A549 treated with CORT108297 at 1 μM for 4 hours (cell line): ENCODE measurements around the gene HAUS3. TPM values are rescaled to one million over a fixed set of nuclear protein-coding genes. Genes with fewer than 3 reads are reported as not detected.

Source experiments
- total RNA-seq: library from RNA; stranded (reverse); fragments of 200-300 nt; extraction: Qiagen RNA extraction; gene quantifications from 5 replicates; pipeline ENCODE4 v1.2.3, GENCODE V29; 2022

HAUS3 gene, protein sequence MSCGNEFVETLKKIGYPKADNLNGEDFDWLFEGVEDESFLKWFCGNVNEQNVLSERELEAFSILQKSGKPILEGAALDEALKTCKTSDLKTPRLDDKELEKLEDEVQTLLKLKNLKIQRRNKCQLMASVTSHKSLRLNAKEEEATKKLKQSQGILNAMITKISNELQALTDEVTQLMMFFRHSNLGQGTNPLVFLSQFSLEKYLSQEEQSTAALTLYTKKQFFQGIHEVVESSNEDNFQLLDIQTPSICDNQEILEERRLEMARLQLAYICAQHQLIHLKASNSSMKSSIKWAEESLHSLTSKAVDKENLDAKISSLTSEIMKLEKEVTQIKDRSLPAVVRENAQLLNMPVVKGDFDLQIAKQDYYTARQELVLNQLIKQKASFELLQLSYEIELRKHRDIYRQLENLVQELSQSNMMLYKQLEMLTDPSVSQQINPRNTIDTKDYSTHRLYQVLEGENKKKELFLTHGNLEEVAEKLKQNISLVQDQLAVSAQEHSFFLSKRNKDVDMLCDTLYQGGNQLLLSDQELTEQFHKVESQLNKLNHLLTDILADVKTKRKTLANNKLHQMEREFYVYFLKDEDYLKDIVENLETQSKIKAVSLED
- 6.7 to 8.9 TPM (median 7.7 TPM) in 5 replicates for total RNA-seq

DNA sequence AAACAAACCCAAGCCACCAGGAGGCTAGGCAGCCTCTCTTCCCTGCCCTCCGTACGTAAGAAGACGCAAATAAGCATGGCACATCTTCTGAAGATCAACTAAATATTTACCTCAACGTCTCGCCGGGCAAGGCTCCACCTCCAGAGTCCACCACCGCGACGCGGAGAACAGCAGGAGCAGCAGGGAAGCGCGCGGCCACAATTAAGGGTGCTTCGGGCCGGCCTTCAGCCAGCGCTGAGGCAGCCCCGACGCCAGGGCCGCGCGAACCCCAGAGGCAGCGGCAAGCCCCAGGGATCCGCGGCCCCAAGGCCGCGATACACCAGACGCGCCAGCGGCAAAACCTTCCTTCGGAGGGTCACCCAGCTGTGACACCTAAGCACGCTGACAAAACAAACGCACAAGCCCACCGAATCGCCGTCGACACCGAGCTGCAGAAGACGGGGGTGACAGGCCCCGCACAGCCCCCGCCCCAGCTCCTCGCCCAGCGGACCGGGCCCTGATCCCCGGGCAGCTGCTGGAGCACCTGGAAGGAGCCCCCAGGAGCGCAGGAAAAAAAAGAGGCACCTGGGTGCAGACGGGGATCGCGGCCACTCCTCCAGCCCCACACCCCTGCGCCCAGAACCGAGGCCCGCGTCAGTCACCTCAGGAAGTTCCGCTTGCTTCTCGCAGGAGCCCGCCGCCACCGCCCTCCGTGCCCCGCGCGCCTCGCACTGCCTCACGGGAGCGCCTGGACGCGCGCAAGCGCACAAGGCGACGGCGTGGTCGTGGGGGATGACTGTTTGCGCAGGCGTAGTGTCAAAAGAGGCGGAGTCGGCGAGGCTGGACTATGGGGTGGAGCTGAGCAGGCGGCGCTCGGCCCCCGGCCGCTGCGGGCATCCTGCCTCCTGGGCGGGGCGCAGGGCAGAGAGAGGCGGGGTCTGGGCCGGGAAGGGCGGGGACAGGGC is at the start of gene HAUS3, which contains the start of gene POLN:
Gene HAUS3 (minus strand): TSS at position 712 of the 944 bp plus-strand sequence. CDS start 1,175 bp downstream, outside the sequence.
Gene POLN (minus strand): TSS at position 712 of the 944 bp plus-strand sequence. CDS start 12,890 bp downstream, outside the sequence.

DNA sequence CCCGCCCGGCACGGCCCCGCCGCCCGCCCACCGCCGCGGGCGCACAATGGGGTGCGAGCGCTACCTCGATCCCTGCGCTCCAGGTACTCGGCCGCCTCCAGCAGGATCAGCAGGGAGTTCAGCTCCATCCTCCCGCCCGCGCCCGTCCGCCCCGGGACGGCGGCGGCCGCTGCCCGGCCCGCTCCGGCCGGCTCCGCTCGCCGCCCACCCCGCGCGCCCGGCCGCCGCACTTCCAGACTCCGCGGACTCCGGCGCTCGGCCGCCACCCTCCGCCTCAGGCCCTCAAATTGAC is 19.9 kb upstream of the HAUS3 start, which contains the start of gene MXD4:
Gene MXD4 (minus strand): TSS at position 257 of the 292 bp plus-strand sequence. CDS start 129 bp downstream, at position 128.

Other genes with a start within 250 kb of the HAUS3 start
- 19.5 to 26.6 TPM (median 24.3 TPM) in 5 replicates for gene NELFA, start 233.1 kb downstream of the HAUS3 start, total RNA-seq
- gene NAT8L, start 182.8 kb downstream of the HAUS3 start, total RNA-seq = 9.8 to 16.8 TPM (median 15.3 TPM) in 5 replicates
- 0.51 to 1.2 TPM (median 0.69 TPM) in 5 replicates for gene POLN, start within 50 bp of the HAUS3 start, total RNA-seq
- 12.4 to 21.3 TPM (median 19.1 TPM) in 5 replicates for gene MXD4, start 20.0 kb upstream of the HAUS3 start, total RNA-seq
- gene ZFYVE28, start 176.5 kb upstream of the HAUS3 start, total RNA-seq = 1.9 to 2.7 TPM (median 2.4 TPM) in 5 replicates
- 0.05 to 0.35 TPM (median 0.06 TPM) in 5 replicates for gene CFAP99, start 176.8 kb upstream of the HAUS3 start, total RNA-seq
- gene RNF4, start 227.0 kb upstream of the HAUS3 start, total RNA-seq = 57.3 to 81.9 TPM (median 62.5 TPM) in 5 replicates